Hepatocyte (in vitro differentiated cells): ENCODE results near the gene COPS7A.

Experiments used
- CTCF ChIP-seq: fragments of 200-600 bp; sonication (generic); IDR thresholded peaks from 2 replicates; pipeline ENCODE4 v1.5.1; 2016; ENCODE audit warnings: antibody characterized with exemption, mild to moderate bottlenecking; ENCODE audit not compliant: poor library complexity
- EZH2 ChIP-seq: fragments of 200-600 bp; sonication (generic); IDR thresholded peaks from 2 replicates; pipeline ENCODE4 v1.6.1; 2016; ENCODE audit warnings: antibody characterized with exemption, mild to moderate bottlenecking, borderline replicate concordance

DNA sequence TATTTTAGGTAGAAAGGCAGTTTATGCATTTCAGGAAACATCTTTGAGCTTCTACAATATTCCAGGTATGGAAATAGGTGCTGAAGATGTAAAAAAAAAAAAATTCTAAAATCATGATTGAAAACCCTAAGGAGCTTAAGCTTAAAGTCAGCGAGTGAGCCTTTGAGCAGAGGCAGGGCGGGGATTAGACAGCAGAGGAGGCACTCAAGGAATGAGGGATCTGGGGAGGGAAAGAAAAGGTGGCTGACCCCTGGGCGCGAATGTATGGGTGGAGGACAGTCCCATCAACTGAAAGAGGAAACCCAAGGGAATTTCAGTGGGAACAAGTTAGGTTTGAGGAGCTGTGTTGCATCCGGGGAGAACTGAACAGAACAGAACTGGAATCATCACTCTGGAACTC, 35.9 kb downstream of the COPS7A start:
- TF ChIP-seq CTCF (no peak), EZH2 (no peak)
